Bronchial epithelial cell (primary cell): Measurements from ENCODE around the gene OPCML. TPM values are rescaled to one million over a fixed set of nuclear protein-coding genes. Genes with fewer than 3 reads are reported as not detected.

Experiments
- DNase-seq: peaks from one replicate; pipeline ENCODE4 v3.0.0-alpha.2; 2010; ENCODE audit warnings: low read depth
- FAIRE-seq: peaks from 2 replicates; lab custom pipeline; 2011; peaks lifted over from hg19 to GRCh38; lab: Jason Lieb, UNC
- H3K27me3 ChIP-seq: 2 replicates; pipeline ENCODE4 v1.5.1; 2011; ENCODE audit warnings: low read length; ENCODE audit not compliant: control insufficient read depth, insufficient read depth
- H3K36me3 ChIP-seq: 2 replicates; pipeline ENCODE4 v1.5.1; 2011; ENCODE audit warnings: low read length; ENCODE audit not compliant: control insufficient read depth, insufficient read depth
- H3K4me3 ChIP-seq: 2 replicates; pipeline ENCODE4 v1.5.1; 2011; ENCODE audit warnings: mild to moderate bottlenecking, low read depth, low read length, control low read depth
- total RNA-seq: library from RNA; depleted of rRNA; stranded (reverse); fragments of >200 nt; gene quantifications from 2 replicates; pipeline ENCODE4 v1.2.1, GENCODE V29; 2014
- TF ChIP-seq, protein P1 (sequence below): IDR thresholded peaks from 2 replicates; pipeline ENCODE4 v1.5.1; 2011; ENCODE audit warnings: mild to moderate bottlenecking, moderate library complexity, low read length, control low read depth, inconsistent platforms; ENCODE audit not compliant: insufficient read depth, severe bottlenecking

The OPCML gene
- total RNA-seq, 1 donor from 2014 or later, result not detected

DNA sequence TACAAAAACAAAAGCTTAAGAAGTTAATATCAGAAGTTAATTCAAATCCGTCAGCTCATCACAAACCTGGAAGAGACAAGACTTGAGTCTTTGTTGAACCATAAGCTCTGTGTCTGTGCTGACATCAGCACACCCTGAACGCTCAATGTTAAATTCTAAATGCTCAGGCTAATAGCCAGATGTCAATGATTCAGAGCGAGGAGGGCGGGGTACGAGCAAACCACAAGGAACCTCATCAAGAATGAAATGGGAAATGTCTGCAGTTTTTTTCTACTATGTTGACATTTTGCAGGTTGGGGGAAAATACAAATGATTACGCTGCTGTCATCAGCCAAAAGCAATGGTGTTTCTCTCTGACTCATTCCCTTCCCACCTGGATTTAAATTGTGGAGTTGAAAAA, 1104.7 kb downstream of the OPCML start:
- Histone ChIP-seq H3K4me3 (no peak overlapping the region), H3K27me3 (no peaks in the 10 kb centered on the region), H3K36me3 (no peaks in the 10 kb centered on the region)
- FAIRE-seq, result no peak
- TF ChIP-seq, protein P1, sequence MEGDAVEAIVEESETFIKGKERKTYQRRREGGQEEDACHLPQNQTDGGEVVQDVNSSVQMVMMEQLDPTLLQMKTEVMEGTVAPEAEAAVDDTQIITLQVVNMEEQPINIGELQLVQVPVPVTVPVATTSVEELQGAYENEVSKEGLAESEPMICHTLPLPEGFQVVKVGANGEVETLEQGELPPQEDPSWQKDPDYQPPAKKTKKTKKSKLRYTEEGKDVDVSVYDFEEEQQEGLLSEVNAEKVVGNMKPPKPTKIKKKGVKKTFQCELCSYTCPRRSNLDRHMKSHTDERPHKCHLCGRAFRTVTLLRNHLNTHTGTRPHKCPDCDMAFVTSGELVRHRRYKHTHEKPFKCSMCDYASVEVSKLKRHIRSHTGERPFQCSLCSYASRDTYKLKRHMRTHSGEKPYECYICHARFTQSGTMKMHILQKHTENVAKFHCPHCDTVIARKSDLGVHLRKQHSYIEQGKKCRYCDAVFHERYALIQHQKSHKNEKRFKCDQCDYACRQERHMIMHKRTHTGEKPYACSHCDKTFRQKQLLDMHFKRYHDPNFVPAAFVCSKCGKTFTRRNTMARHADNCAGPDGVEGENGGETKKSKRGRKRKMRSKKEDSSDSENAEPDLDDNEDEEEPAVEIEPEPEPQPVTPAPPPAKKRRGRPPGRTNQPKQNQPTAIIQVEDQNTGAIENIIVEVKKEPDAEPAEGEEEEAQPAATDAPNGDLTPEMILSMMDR, result no peak
- DNase-seq, result peak; percentile 1

DNA sequence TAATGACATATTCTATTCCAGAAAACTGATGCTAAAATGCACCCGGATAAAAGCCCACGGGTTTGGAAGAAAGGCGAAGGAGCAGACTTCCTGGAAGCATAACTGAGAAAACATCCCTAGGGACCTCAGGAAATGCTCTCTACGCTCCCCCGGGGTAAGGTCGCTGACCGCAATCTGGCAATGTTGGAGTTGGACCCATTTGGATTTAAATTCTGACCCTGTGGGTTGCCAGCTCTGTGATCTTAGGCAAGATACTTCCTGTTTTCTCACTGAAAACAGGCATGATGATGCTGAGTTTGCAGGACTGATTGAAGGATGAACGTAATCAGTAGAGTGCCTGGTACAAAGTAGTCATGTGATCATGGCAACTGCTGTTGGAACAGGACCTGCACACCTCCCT, 1107.9 kb downstream of the OPCML start:
- no peak for FAIRE-seq
- Histone ChIP-seq H3K27me3 (no peaks in the 10 kb centered on the region), H3K4me3 (no peak overlapping the region), H3K36me3 (no peaks in the 10 kb centered on the region)
- no peak for DNase-seq
- TF ChIP-seq, protein P1, result no peak

DNA sequence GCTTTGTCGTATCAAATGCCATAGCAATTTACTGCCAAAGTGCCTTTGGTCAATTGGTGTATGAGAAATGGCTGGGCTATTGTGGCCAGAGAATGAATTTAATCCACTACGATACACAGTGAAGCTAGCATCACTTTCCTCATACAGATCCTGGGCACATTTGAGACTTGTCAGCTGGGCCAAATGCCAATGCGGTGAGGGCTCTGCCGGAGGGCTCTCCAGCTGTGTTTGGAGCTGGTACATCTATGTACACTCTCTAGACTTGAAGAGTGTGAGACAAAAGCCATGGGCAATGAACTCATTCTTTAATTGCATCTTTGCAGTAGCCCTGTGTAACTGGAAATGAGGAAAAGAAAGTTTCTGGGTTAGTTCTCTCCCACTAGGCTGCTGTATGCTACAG, 1109.0 kb downstream of the OPCML start:
- H3K36me3 ChIP-seq, result no peaks in the 10 kb centered on the region
- no peak for FAIRE-seq
- TF ChIP-seq, protein P1, result no peak
- no peak for DNase-seq
- H3K4me3 ChIP-seq, result no peak overlapping the region
- no peaks in the 10 kb centered on the region for H3K27me3 ChIP-seq

DNA sequence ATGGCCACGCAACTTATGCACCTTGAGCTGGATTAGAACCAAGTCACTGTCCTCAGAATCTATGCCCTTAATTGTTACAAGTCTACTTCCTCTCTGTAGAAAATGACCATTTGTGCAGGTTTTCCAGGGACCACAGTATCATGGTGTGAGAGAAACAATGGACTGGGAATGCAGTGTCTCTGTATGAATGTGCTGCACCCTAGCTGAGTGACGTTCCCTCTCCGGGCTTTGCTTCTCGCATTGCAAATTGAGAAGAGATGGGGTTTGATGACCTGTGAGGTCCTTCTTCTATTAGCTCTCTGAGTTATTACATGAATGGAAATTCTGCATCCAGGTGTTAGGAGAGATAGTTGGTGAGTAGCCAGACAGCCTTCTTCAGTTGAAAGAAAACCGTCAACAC, 1109.6 kb downstream of the OPCML start:
- TF ChIP-seq, protein P1, result no peak
- no peak overlapping the region for H3K4me3 ChIP-seq
- DNase-seq (no peak), FAIRE-seq (peak; percentile 13)
- H3K27me3 ChIP-seq, result no peaks in the 10 kb centered on the region
- H3K36me3 ChIP-seq, result no peaks in the 10 kb centered on the region

DNA sequence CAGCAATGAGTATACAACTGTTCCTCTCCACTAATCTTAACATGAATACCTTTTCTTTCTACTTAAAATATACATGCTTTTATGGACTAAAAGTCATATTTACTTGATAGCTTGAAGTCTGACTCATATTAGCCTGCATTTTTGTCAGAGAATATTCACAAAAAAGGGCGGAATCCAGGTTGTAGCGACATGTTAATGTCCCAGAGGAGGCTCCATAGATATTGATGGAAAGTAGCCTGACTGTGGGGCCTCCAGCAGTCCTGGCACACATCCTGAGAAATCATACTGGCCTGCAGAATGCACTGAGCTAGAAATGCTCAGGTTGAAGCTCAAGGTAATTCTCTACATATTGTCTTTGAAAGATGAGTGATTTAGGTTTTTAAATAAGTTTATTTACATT, 1110.7 kb downstream of the OPCML start:
- FAIRE-seq, result no peak
- H3K4me3 ChIP-seq, result no peak overlapping the region
- TF ChIP-seq, protein P1, result no peak

DNA sequence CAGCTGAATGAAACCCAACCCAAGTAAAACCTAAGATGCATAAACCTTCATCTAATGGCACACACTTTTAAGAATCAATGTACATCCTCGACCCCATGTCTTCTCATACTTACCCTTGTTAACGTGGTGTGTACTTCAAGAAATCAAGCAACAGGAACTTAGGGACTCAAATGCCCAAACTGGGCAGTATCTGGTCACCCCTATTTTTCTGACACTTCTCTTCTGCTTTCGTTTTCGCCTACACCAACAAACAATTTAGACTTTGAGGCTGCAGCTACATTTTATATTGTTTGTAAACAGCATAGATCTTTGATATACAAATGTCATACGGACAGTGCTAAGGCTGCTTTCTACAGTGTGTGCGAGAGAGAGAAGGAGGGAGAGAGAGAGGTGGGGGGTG, 1117.8 kb downstream of the OPCML start:
- Histone ChIP-seq H3K27me3 (no peaks in the 10 kb centered on the region), H3K4me3 (no peak overlapping the region), H3K36me3 (no peaks in the 10 kb centered on the region)
- FAIRE-seq (no peak), DNase-seq (no peak)
- TF ChIP-seq, protein P1, result no peak

More for the DNA sequence above, 1110.7 kb downstream of the OPCML start:
- Histone ChIP-seq H3K27me3 (no peaks in the 10 kb centered on the region), H3K36me3 (no peaks in the 10 kb centered on the region)
- no peak for DNase-seq
